GM21390 (cell line): Measurements from ENCODE around the gene SHANK1.

Experiments used
- ATAC-seq: cut with Tn5 transposase; IDR thresholded peaks from one replicate; pipeline ENCODE4 v1.9.1; 2021; ENCODE audit not compliant: unreplicated experiment

Gene SHANK1

DNA sequence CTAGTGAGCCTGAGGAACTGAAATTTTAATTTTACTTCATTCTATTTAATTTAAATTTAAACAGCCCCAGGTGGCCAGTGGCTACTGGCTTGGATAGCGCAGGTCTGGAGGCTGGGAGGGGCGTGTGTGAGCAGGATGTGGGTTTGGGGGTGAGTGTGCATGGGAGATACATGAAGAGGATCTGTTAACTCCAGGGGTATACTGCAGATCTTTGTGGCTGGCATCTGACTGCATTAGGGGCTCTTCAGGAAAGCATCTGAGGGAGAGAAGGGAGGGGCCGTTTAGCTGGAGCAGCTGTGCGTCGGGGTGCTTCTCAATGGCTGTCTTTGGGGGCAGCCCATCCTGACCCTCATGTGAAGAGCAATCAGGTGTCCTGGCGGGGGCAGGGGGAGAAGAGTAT, 6.8 kb downstream of the SHANK1 start:
- ATAC-seq = no peak

GRCh38 chr19:50711805-50712204, 7.8 kb downstream of the SHANK1 start:
- no peak for ATAC-seq

GRCh38 chr19:50711196-50711595, 8.4 kb downstream of the SHANK1 start:
- ATAC-seq = no peak

DNA sequence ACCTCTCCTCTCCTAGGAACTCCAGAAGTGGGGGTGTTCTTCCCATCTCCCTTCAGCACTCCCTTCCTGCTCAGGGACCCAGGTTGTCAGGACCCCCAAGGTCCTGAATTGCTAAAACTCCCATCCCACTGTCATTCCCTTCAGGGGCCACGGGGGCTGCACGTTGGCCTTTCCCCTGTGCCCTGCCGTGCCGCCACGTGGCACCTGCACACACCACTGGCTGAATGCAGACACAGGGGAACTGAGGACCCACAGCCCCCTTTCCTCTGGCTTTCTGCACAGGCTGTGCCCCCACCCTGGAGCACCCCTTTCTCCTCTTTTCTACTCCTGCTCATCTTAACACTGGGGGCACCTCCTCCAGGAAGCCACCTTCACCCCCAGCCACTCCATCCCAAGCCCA, 9.0 kb downstream of the SHANK1 start:
- ATAC-seq = no peak

DNA sequence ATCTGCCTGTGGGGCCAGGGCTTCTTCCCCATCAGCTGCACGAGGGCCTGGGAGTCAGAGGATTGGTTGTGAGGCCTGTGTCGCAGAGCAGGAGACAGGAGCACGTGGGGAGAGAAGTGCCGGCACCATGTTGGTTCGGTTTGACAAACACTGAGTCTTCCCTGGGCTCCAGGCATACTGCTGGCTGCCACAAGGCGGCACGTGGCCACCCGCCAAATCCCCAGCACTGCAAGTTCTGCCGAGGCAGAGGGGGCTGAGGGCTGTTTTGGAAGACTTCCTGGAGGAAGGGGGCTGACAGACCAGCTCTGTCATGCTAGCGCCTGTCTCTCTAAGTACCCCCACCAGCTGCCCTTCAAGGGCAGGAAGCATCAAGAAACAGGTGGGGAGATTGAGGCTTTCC, 9.5 kb downstream of the SHANK1 start:
- ATAC-seq = no peak

GRCh38 chr19:50708179-50708879, 11.3 kb downstream of the SHANK1 start:
- ATAC-seq = no peak

- no peak for ATAC-seq
These were observed 13.2 kb downstream of the SHANK1 start for GRCh38 chr19:50706387-50706786.

DNA sequence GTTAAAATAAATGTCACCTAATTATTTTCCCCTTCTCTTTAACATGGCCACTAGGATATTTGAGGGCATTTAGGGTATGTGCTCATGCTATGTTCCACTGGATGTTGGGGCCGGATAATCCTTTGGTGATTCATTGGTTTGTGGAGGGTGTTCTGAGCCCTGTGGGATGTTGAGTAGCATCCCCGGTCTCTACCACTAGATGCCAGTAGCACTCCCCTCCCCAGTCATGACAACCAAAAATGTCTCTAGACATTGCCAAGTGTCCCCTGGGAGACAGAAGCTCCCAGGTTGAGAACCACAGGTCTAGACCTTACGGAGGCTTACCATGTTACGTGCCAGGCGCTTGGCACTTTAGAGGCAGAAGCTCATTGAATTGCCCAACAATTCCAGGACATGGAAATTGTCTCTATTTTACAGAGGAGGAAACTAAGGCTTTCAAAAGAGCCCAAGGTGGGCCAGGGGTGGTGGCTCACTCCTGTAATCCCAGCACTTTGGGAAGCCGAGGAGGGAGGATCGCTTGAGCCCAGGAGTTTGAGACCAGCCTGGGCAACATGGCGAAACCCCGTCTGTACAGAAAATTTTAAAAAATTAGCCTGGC, 14.1 kb downstream of the SHANK1 start:
- ATAC-seq = no peak

DNA sequence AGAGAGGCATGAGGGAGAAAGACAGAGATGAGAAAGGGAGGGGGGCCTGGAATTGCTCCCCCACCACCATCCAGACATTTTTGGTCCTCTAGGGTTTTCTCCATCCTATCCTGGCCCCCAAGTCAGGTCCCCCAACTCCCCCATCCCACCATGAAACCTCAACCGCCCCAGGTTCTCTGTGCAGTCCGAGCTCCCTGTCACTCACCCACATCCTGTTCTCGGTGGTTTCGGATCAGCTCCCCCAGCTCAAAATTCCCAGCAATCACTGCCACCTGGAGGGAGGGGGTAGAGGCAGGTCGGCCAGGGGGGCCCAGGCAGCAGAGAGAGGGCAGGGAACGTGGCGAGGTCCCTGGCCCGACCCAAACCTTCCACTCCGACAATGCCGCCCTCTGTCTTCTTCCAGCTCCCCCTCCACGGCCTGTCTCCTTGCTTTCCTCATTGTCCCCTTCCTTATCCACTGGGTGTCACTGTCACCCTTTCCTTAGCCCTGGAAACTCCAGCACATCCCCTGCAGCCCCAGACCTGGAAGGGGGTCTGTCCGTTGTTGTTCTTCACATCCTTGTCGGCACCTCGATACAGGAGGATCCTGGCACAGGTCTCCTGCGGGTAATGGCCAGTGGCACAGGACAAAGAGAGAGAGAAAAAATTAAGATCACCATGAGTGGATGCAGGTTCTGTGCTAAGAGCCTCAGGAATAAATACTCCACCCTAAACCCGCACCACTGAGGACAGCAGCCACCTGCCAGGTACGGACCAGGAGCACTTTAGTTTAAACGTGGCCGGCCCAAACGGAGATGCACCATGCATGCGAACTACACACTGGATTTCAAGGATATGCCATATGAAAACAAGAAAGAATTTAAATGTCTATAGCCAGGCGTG, 15.4 kb downstream of the SHANK1 start:
- ATAC-seq = no peak

- ATAC-seq = no peak
These were observed 16.5 kb downstream of the SHANK1 start for GRCh38 chr19:50702871-50703829.

DNA sequence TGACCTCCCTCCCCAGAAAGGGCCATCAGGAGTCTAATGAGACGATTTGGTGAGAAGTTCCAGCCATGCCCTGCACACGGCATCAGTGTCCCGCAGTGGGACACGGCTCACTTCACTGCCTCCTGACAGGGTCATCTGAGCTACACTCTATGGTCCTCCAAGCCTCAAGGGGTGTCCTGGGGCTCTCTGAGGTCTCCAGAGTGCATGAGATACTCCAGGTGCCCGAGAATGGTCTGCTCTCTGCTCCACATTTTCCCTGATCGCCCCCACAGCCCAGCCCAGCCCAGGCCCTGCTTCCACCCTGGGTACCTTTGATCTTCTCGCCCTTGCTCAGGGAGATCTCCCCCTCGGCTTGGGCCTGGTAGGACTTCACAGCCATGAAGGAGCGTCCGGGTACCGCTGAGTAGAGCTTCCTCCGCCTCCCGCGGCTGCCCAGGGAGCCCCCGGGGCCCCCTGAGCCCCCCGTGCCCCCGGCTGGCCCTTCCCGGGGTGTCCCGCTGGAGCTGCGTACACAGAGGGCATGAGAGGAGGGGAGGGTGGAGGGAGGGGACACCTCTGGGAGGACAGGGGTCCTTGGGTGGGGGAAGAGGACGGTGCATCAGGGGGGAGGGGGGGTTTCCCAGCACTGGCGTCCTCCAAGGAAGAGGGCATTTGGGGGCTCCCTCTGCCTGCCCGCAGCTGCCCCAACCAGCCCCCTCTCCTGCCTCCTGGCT, 17.3 kb downstream of the SHANK1 start:
- ATAC-seq = no peak

DNA sequence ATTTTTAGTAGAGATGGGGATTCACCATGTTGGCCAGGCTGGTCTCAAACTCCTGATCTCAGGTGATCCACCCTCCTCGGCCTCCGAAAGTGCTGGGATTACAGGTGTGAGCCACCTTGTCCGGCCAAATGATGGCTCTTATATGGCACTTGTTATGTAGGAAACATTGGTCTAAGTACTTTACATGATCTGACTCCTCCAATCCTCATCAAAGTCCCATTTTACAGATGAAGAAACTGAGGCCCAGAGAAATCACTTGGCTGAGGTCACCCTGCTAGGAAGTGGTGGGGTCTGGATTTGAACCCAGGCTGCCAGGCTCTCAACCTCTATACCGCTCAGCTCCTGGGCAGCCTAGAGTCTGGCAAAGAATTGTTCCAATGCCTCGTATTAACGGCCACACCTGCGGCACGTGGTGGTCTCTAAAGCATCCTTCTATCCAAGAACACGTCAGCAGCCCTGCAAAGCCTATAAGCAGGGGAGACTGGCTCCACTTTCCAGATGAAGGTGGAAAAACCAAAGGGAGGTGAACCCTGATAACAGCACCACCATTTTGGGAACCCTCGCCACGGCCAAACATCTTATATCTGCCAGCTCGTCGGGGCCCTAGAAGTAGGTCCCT, 18.1 kb downstream of the SHANK1 start:
- ATAC-seq = no peak

DNA sequence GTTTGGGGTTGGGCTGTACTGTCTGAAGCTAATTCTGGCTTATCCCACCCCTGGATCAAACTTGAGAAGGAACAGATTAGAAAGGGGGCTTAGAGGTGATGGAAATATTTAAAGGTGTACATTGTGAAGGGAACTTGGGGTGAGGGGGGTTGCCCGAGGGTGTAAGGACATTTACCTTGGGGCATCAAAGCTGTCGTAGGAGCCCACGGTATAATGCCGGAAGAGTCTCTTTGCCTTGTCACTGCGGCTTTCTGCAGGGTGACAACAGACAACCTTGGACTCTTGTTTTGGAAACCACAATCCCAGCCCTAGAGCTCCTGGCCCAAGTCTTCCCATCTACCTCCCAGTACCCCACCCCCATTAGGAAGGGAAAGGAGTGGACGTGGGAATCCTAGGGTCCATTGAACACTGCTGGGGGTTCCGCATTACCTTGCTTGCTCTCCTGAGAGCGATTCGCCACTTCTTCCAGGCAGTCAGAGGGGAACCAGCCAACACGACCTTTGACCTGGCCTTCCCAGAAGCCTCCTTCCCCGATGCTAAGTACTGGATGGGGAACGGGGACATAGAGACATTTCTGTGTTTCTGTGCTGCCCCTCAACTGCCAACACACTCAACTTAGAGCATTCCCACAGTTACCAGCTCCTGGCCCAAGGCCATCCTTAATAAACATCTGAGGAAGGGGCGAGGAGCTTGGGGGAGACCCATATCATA, 22.0 kb downstream of the SHANK1 start:
- ATAC-seq = no peak

DNA sequence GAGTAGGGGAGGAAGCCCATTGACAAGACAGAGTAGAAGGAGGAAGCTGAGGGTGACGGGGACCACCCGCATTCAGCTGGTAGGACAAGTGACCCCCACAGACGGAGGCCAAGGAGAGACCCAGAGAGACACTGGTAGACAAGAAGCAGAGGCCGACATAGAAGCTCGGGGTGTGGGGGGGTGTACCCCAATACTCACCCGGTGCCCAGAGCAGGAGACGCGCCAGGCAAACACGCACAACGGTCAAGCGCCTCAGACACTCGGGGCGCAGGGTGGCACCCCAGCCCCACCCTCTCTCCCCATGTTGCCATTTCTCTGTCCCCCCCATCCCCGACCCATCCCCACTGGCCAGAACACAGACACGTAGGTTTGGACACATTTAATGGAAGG, 23.5 kb downstream of the SHANK1 start:
- no peak for ATAC-seq

GRCh38 chr19:50695251-50696093, 24.1 kb downstream of the SHANK1 start:
- ATAC-seq = no peak

DNA sequence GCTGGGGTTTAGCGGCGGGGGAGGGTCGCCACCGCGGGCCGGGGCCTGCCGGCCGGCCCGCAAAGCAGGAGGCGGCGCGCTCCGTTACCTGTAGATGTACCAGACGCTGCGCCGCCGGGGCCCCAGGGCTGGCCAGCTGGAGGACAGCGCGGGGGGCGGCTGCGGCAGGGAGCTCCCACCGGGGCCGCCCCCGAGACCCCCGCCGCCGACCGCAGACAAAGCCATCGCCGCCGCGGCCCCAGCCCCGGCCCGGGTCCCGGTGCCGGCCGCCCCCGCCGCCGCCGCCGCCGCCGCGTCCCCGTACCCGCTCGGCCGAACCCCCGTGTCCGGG, 24.8 kb downstream of the SHANK1 start:
- no peak for ATAC-seq

DNA sequence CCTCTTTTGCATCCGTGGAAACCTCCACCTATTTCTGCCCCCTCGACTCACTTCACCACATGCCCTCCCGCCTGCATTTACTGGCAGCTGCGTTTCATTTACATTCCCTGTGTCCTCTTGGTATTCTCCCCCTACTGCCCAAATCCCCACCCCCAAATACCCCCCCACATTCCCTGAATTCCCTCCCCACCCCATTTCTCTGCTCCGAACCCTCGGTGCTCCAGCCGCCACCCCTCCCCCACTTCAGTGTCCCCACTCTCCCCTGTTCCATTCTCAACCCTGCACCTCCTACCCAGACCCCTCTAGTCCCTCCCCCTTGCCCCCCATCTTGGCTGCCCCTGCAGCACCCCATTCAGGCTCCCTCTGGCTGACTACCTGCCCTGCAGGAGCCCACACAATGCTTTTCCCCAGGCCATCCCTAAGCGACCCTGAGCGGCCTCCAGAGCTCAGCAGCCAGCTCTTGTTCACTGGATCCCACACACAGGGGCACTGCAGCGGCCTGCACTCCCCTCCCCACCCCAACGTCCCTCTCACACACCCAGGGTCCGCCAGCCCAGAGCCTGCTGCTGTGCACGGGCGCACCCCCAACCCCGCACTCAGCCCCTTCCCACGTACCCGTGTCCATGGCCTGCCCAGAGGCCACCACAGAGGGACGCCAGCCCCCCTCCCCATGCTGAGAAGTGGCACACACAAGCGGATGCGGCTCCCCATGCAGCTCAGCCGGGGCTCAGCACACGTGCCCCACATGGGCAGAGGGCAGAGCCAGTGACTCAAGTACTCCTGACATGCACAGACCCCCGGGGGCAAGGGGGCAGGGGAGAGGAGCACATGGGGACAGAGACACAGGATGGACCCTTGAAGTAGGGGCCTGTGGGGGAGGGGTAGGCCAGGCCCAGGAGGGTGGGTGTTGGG, 26.3 kb downstream of the SHANK1 start:
- ATAC-seq = no peak
